GM10847 (cell line): ENCODE results near the gene KRT2.

ENCODE experiments used
- POLR2A ChIP-seq: IDR thresholded peaks from 2 replicates; pipeline ENCODE4 v1.6.1; 2011; ENCODE audit not compliant: insufficient read length; ENCODE audit errors: extremely low read depth

KRT2 gene

DNA sequence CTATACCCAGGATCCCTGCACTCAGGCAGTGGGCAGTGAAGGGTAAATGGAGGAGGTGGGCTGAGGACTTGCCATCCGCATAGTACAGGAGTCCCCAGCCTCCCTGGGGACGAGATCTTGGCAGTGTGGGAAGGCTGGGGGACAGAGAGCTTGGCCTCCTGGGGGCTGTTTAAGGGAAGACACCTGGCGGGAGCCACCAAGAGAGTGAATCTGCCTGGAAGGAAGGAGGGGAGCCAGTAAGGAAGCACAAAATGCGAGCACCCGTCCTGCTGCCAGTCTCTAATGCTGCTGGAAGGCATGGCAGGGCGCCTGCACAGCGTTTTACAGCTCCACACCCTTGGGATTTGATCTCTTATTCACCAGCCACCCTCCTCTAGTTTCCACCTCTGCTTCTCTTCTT, 7.4 kb upstream of the KRT2 start:
- TF ChIP-seq POLR2A, result no peak

DNA sequence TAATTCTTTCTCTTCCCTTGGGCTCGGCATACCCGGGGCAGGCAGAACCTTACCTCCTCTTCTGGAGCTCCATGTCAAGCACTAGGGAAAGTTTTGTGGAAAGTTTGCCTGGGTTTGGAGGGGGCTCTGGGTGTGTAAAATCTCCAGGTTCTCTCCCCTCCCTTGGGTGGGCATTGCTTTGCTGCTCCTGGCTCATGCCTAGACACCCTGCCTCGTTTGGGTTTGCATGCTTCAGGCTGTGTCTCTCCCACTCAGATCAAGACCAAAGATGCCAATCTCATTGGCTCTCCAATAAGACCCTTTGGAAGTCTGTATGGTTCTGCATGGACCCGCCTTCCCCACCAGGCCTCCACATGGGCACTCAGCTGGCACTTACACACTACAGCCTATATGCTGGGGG, 6.2 kb upstream of the KRT2 start:
- no peak for TF ChIP-seq POLR2A

DNA sequence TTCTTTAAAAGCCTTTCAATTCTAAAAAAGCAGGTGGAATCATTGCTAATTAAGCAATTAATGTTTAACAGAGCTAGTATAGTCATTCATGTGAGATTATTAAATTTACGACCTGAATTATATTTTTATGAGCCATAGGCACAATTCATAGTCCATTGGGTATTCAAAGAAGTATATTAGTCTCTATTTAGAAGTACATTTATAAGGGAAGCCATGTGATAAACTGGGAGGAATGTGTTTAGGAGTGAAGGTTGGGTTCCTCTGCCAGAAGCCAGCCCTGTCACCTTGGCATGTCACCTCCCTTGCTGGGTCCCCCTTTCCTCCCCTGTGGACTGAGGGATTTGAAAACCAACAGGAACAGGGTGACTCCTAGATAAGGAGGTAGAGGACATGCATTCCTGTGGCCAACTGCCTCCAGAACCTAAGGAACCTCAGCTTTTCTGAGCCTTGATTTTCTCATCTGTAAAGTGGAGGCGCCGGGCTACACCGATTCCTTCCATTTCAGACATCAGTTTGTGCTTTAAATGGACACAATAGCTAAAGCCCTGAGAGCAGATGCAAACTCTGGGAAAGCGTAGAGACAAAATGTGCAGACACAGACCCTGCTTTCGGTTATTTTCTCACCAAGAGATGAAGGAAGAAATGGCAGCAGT, 5.4 kb upstream of the KRT2 start:
- TF ChIP-seq POLR2A, result no peak

DNA sequence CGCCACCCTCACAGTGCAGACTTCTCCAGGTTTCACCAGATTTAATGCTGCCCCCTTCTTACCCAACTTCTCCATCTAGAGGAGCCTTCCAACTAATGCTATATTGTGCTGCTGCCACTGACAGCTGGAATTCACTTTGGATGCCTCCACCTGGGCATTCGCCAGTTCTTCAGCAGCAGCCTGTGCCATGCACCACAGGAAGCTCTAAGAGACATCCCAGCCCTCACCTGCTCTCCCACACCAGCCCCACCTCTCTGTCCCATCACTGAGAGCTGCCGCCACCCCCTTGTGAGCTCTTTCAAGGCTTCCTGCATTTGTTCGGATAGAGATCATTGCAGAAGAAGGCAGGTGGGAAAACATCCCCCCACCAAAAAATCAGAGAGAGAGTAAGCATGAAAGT, 4.6 kb upstream of the KRT2 start:
- TF ChIP-seq POLR2A, result no peak

DNA sequence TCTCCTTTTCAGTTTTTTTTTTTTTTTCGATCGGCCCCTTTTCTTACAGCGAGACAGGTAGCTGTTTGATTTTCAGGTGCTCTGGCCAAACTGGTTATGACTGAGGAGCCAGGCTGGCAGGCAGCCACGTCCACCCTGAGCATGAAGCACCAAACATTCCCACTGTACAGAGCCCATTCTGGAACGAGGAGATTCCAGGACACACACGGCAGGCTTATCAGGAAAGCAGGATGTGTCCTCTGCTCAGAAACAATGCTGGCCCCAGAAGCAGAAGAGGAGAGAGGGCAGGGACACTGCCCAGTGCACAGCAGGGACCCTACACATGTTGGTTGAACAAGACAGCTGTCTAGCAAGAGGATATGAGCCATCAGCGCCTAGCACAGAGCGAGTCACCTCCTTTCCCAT, 3.7 kb upstream of the KRT2 start:
- TF ChIP-seq POLR2A, result no peak

DNA sequence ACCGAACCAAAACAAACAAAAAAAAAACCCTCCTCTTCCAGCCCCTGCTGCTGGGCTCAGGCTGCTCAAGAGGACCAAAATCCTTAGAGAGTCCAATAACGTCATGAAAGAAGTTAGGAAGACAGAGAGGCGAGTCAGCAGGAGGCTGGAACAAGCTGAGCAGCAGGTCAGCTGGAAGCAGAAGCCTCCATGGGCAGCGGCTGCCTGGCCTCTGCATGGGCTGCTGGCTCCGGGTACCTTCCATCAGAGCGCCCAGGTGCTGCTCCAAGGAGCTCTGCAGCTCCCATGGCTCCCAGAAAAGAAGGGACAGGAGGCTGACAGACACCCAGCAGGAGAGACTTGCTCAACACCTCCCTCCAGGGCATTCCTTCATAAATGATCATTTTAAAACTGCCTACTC, 3.2 kb upstream of the KRT2 start:
- TF ChIP-seq POLR2A, result no peak

DNA sequence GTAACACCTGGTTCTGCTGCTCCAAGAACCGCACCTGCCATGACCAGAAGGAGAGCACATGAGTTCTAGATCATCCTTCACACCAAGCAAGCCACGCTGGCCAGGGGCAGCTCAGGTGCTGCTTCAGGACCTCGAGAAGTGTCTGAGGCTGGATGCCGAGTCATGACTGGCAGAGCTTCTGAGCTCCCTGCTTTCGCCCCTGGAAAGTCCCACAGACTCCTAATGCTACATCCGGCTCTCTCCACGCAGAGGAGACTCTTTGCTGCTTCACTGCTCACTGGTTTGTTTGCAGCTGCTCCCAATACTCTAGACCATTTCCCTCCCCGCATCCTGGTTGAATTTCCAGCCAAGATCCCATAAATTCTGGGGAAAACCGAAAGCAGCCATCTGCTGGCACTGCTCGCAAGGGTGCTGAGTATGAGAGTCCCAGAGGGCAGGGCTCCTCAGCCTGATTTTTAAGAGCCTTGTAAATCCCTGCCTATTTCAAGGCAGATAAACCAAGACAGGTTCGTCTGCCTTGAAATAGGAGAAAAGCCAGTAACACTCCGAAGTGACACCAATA, 1.4 kb downstream of the KRT2 start:
- TF ChIP-seq POLR2A, result no peak

DNA sequence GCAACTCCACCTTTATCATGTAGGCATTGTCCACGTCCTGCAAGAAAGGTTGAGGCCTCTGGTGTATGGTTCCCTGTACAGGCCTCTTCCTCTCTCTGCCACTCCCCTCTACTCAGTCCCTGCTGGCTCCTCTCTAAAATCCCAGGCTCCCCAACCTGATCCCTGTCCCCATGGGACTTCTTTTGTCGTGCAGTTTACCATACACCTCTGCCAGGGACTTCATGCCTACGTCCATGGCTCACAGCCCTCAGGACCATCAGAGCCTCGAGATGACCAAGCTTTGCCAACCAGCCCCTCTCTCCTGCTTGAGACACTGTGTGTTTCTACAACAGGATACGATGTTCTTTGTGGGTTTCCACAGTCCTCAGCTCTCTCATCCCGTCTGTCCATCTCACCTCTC, 2.9 kb downstream of the KRT2 start:
- TF ChIP-seq POLR2A, result no peak

DNA sequence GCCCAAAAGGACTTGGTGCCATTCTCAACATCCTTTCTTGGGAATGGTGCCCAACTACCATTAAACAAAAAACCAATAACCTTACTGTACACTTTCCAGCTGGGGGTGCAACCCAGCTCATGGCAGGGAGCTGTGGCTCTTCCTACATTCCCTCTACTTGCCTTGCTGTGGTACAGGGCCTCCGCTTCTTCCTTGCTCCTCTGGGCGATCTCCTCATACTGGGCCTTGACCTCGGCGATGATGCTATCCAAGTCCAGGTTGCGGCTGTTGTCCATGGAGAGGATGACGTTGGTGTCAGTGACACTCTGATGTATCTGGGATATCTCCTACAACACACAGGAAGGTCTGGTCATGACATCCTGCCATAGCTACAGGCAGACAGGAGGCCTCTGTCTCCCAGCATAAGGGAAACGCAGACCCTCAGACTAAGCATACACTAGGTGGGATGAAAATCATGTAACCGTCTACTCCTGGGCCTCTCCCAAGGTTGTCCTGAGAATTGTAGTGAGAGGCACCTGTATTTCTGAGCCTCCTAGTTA, 3.9 kb downstream of the KRT2 start:
- no peak for TF ChIP-seq POLR2A

DNA sequence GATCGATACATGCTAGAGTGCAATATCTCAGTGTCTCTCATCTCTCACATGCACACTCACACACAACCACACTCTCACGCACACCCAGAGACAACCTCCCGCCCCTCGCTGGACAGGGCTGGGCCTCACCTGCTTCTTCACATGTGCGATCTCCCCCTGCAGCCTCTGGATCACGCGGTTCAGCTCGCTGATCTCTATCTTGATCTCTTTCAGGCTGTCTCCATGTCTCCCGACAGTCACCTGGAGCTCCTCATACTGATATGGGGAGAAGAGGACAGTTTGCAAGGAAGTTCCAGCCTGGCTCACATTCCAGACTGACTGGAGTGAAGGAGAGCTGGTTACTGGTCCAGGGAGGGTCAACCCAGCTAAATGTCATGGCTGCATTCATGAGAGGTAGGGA, 4.4 kb downstream of the KRT2 start:
- no peak for TF ChIP-seq POLR2A

DNA sequence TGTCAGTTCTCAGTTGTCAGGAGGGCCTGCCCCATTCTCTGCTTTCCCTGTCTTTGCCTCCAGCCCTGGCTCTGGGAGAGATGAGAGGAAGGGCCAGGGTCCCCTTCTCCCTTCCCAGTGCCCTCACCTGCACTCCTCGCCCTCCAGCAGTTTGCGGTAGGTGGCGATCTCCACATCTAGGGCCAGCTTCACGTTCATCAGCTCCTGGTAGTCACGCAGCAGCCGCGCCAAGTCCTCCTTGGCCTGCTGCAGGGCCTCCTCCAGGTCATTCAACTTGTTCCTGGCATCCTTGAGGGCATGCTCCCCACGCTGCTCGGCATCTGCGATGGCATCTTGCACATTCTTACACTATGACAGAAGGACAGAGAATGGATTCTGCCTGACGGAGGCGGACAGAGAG, 5.4 kb downstream of the KRT2 start:
- TF ChIP-seq POLR2A, result no peak

DNA sequence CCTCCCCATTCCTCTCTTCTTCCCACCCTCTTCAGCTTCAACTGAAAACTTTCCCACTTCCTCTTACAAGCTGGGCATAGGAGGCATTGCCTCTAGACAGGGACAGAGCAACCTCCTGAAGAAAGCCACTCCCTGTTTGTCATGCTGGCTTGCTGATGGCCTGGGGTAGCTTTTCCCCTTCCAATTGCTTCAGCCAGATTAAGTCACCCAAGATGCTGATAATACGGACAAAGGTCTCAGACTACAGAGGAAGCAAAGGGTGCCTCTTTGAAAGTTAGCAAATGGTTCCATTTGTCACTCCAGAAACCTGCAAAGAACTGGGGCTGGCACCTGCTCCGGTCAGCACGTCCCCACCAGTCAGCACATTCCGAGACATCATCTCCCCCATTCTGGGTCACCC, 6.0 kb downstream of the KRT2 start:
- TF ChIP-seq POLR2A, result no peak

DNA sequence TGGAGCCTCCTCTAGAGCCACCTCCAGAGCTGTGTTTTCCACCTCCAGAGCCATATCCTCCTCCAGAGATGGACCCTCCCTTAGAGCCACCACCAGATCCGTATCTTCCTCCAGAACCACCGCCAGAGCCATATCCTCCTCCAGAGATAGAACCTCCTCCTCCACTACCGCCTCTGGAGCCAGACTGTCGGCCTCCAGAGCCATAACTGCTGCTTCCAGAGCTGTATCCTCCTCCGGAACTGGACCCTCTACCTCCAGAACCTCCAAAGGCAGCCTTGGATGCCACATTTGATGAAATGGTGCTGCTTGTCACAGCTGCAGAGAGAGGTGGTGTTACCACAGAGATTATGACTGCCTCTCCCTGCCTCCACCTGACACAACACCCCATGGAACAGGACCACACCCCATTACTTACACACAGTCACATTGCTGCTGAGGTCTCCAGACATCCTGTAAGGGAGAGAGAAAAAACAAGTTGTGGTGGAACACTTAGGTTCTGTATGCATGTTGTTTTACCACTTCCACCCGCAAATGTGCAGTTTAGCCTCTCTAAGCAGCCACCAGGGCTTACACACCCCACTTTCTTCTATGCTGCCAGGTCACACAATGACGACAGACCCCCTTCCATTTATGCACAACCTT, 6.8 kb downstream of the KRT2 start:
- TF ChIP-seq POLR2A, result no peak

DNA sequence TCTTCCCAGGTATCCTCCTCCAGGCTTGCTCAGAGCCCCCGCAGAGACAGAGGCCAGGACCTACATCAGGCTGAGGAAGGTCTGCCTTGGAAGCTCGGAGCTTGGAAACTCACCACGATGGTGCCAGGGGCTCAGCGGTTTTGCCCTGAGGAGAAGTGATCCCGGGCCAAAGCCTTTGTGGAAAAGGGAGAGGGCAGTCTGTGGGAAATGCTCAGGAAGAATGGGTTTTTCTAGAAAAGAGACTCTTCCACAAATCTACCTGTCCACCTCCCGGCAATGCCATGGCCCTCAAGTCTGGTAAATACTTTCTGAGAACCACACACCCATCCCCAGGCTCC, 8.0 kb downstream of the KRT2 start:
- no peak for TF ChIP-seq POLR2A

DNA sequence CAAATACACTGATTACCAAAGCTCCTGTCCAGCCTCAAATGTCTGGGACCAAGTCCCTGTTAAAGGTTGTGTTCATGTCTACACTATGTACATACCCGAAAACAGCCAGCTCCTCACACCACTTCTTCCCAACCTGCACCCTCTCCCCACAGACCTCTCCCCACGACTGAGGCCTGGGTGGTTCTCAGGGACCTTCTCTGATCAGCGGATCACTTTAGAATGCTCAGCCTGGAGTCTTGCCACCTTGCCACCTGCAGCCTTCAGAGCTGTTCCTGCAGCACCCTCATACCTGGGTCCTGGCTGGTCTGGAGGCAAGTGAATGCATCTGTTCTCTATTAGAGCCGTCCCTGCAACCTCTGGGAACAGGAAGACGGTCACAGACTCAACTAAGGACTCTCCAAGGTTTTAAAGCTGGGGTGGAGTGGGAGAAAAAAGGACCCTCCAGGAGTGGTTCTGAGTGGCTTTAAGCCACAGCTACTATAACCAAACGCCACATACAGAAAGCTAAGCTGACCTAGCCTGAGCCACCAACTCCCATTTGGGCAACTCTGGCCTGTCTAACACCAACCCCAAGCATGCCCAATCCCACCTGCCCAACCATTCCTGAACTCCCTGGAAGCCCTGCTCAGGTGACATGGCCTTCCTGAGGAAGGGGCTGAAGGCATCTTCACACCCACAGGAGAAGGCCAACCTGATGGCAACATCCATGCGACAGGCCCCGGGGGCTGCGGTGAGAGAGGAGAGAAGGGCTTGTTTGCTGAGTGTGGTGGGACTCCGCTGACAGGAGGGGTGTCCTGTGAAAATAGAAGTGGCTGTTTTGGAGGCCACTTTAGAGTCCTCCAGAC, 8.6 kb downstream of the KRT2 start:
- no peak for TF ChIP-seq POLR2A

DNA sequence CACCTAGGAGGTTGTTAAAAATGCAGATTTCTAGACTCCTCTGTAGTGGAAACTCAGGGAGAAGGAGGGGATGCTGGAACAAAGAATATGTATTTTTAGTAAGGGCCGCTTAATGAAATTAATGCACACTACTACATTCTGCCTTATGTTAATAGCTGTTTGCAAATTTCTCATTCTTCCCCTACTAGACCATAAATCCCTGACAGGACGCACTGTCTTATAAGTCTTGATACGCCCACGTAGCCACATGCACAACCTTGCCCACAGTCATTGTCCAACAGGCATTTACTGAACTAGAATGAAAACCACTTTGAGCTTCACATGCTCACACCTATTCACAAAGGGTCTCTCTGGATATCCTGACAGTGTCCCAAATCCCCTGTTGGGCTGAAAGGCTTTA, 10.5 kb downstream of the KRT2 start:
- TF ChIP-seq POLR2A, result no peak
